GM12878 (cell line): Measurements from ENCODE around the gene TMED1. TPM values are rescaled to one million over a fixed set of nuclear protein-coding genes. Genes with fewer than 3 reads are reported as not detected.

Source experiments
- ATAC-seq: fragments of 200-7000 bp; cut with Tn5 transposase; 3 replicates; pipeline ENCODE4 v1.9.1; 2020; ENCODE audit warnings: mild to moderate bottlenecking, moderate library complexity
- BruUV-seq: library from RNA; stranded (reverse); fragments of 400-500 nt; replicated peaks from 2 replicates; lab custom pipeline; 2021; lab: Mats Ljungman, UMichigan
- CTCF ChIA-PET: fragments of 300-600 bp; sonication (Branson Sonifier 250); formaldehyde crosslinking; extraction: SDS; loops from one replicate; lab custom pipeline; 2021; ENCODE audit warnings: inconsistent platforms; lab: Yijun Ruan, JAX
- POLR2A ChIA-PET: fragments of 350-600 bp; formaldehyde crosslinking; extraction: SDS; loops from one replicate; lab custom pipeline; 2021; ENCODE audit warnings: inconsistent platforms; lab: Charles Lee
- RAD21 ChIA-PET: fragments of 300-600 bp; sonication (Branson Sonifier 250); formaldehyde crosslinking; loops from one replicate; lab custom pipeline; 2023; ENCODE audit warnings: antibody characterized with exemption; ENCODE audit not compliant: unreplicated experiment; lab: Charles Lee
- SMC1A ChIA-PET: fragments of 300-600 bp; sonication (Branson Sonifier 250); formaldehyde crosslinking; loops from one replicate; lab custom pipeline; 2023; ENCODE audit not compliant: unreplicated experiment, uncharacterized antibody; lab: Charles Lee
- DNase-seq: peaks from one replicate; pipeline ENCODE4 v3.0.0-alpha.2; 2011; ENCODE audit warnings: low read depth, low spot score
- FAIRE-seq: peaks from 3 replicates; lab custom pipeline; 2011; peaks lifted over from hg19 to GRCh38; lab: Jason Lieb, UNC
- H2AFZ ChIP-seq: 2 replicates; pipeline ENCODE4 v1.6.0; 2011; ENCODE audit warnings: low read depth, low read length, control low read depth; ENCODE audit not compliant: control insufficient read depth
- H3K27ac ChIP-seq: 2 replicates; pipeline ENCODE4 v1.5.1; 2011; ENCODE audit warnings: control low read depth; ENCODE audit not compliant: control insufficient read depth, insufficient read depth
- H3K27me3 ChIP-seq, 2 experiments: replicated peaks in 1 of 2; 2 replicates each; pipeline versions ENCODE4 v1.6.0 to v1.6.1; 2011; ENCODE audit warnings: low read length in 1 of 2; ENCODE audit not compliant: control insufficient read depth in 2 of 2, insufficient read depth in 2 of 2
- H3K36me3 ChIP-seq, 2 experiments: 2 replicates each; pipeline ENCODE4 v1.5.1; 2011; ENCODE audit warnings: low read length in 1 of 2; ENCODE audit not compliant: control insufficient read depth in 2 of 2, insufficient read depth in 2 of 2
- H3K4me1 ChIP-seq: 2 replicates; pipeline ENCODE4 v1.6.1; 2011; ENCODE audit warnings: mild to moderate bottlenecking, low read length, moderate library complexity, mixed read lengths; ENCODE audit not compliant: control insufficient read depth, insufficient read depth
- H3K4me2 ChIP-seq: 2 replicates; pipeline ENCODE4 v1.6.0; 2011; ENCODE audit warnings: control low read depth; ENCODE audit not compliant: control insufficient read depth, insufficient read depth
- H3K4me3 ChIP-seq: fragments of 200-600 bp; sonication (generic); 2 replicates; pipeline ENCODE4 v1.5.1; 2016
- H3K79me2 ChIP-seq: 2 replicates; pipeline ENCODE4 v1.6.0; 2011; ENCODE audit warnings: low read length; ENCODE audit not compliant: control insufficient read depth, insufficient read depth
- H3K9ac ChIP-seq: 2 replicates; pipeline ENCODE4 v1.8.0; 2011; ENCODE audit warnings: low read length, control low read depth, mixed read lengths; ENCODE audit not compliant: control insufficient read depth, insufficient read depth
- H3K9me3 ChIP-seq: replicated peaks from 3 replicates; pipeline ENCODE4 v1.5.1; 2011; ENCODE audit warnings: mild to moderate bottlenecking, low read length; ENCODE audit not compliant: control insufficient read depth, insufficient read depth
- H4K20me1 ChIP-seq: 2 replicates; pipeline ENCODE4 v1.6.0; 2011; ENCODE audit not compliant: control insufficient read depth, insufficient read depth
- ASH2L ChIP-seq: fragments of 300-600, 200-600 bp; sonication (generic); IDR thresholded peaks from 2 replicates; pipeline ENCODE4 v1.6.1; 2017; ENCODE audit warnings: low read depth, mild to moderate bottlenecking, borderline replicate concordance
- ELK1 ChIP-seq: IDR thresholded peaks from 2 replicates; pipeline ENCODE4 v1.6.1; 2012; ENCODE audit warnings: low read depth, low read length, improper control_type of control experiment
- FOXM1 ChIP-seq: IDR thresholded peaks from 2 replicates; pipeline ENCODE4 v1.6.1; 2012; ENCODE audit warnings: low read depth, mild to moderate bottlenecking, inconsistent platforms, low read length, moderate library complexity
- NBN ChIP-seq: fragments of 450-650 bp; IDR thresholded peaks from 2 replicates; pipeline ENCODE4 v1.6.1; 2016
- NFXL1 ChIP-seq: fragments of 450-650 bp; IDR thresholded peaks from 2 replicates; pipeline ENCODE4 v1.6.1; 2017; ENCODE audit warnings: antibody characterized with exemption, mild to moderate bottlenecking, borderline replicate concordance
- PAX8 ChIP-seq: fragments of 450-650 bp; IDR thresholded peaks from 2 replicates; pipeline ENCODE4 v1.6.1; 2017; ENCODE audit warnings: mild to moderate bottlenecking, moderate library complexity
- STAT1 ChIP-seq: fragments of 450-650 bp; conservative IDR thresholded peaks from 2 replicates; pipeline ENCODE4 v1.6.1; 2014; ENCODE audit warnings: antibody characterized with exemption, mild to moderate bottlenecking
- TAF1 ChIP-seq: IDR thresholded peaks from 2 replicates; pipeline ENCODE4 v1.6.1; 2011; ENCODE audit warnings: mild to moderate bottlenecking, low read depth, low read length, borderline replicate concordance
- ZBTB40 ChIP-seq: fragments of 450-650 bp; IDR thresholded peaks from 2 replicates; pipeline ENCODE4 v1.6.1; 2016; ENCODE audit warnings: mild to moderate bottlenecking, moderate library complexity, borderline replicate concordance
- ZZZ3 ChIP-seq: IDR thresholded peaks from 2 replicates; pipeline ENCODE4 v1.6.1; 2011; ENCODE audit warnings: low read depth; ENCODE audit not compliant: control insufficient read depth, insufficient read length
- WGBS: methylation state at CpG from one replicate; pipeline ENCODE4 v1.1.6; 2016; ENCODE audit warnings: low lambda C conversion rate; ENCODE audit not compliant: insufficient replicate concordance, insufficient coverage; ENCODE audit errors: missing lambda C conversion rate; 5-methylcytosine and 5-hydroxymethylcytosine counted together
- in situ Hi-C: fragments of 300-500 bp; cut with MboI; formaldehyde crosslinking; loops from 9 replicates; pipeline ENCODE4 v1.14.3; 2018; ENCODE audit warnings: mixed read lengths
- intact Hi-C: fragments of 100-400 bp; cut with micrococcal nuclease; formaldehyde crosslinking; loops from one replicate; pipeline ENCODE4 v1.14.2; 2022; ENCODE audit not compliant: unreplicated experiment
- polyA plus RNA-seq, 11 experiments: library from polyadenylated mRNA; depleted of rRNA in 4 of 11; unstranded in 6 of 11; stranded (reverse) in 5 of 11; fragments of >200 nt; fragmentation: Nextera tagmentation in 4 of 11; fragmentation: Illumina TruSeq in 1 of 11; extraction: Ambion mirVana in 4 of 11; extraction: Trizol in 1 of 11; gene quantifications; 1 replicate in 1 of 11; 2 replicates in 10 of 11; pipeline versions ENCODE4 v1.2.1 to v1.2.3, GENCODE V29; 2011 to 2016; ENCODE audit warnings: inconsistent platforms in 2 of 11, missing spikeins in 2 of 11, low read depth in 1 of 11
- total RNA-seq, 4 experiments: library from RNA; depleted of rRNA in 3 of 4; stranded (reverse); fragments of >200 nt in 3 of 4; fragmentation: Illumina TruSeq in 1 of 4; extraction: Trizol in 1 of 4; gene quantifications; 2 replicates each; pipeline versions ENCODE4 v1.2.1 to v1.2.3, GENCODE V29; 2013 to 2021
- TF ChIP-seq, protein P1 (sequence below): IDR thresholded peaks from 2 replicates; pipeline ENCODE4 v1.6.1; 2011; ENCODE audit warnings: low read depth, low read length, improper control_type of control experiment, borderline replicate concordance

TMED1 gene
- total and polyA plus RNA-seq, 10 of the 15 experiments (the other 5 are each of a cell fraction or from before 2014, with no cell fraction given): 0.60 to 23.1 (median 12.3) TPM

- over 99% methylated on average over 6 of the region's 6 CpGs for WGBS
- H3K9me3 ChIP-seq: no peaks in the 10 kb centered on the region
- no peak overlapping the region for H3K4me2 ChIP-seq
- no peak overlapping the region for H3K27ac ChIP-seq
- CTCF ChIA-PET: interaction anchor here (3.2 kb wide), 1 partner anchor 110 kb away, joined by 9 read pairs; the partner anchor contains the start of gene DNM2
- no peaks in the 10 kb centered on the region for H3K4me1 ChIP-seq
- no peaks in the 10 kb centered on the region for H3K27me3 ChIP-seq
- H4K20me1 ChIP-seq: no peaks in the 10 kb centered on the region
- DNase-seq: no peak
- TF ChIP-seq PAX8 (no peak), ZZZ3 (no peak)
- TF ChIP-seq, all 136 proteins: peak for 0
- POLR2A ChIA-PET: no interaction called here
- Histone ChIP-seq H3K4me3 (no peak overlapping the region), H3K36me3 (peaks cover 7 to 17% of the 10 kb centered on the region in 2 experiments; a peak in 3 of 4 replicates), H2AFZ (no peak overlapping the region), H3K79me2 (no peaks in the 10 kb centered on the region), H3K9ac (no peak overlapping the region)
- SMC1A ChIA-PET: interaction anchor here (1.0 to 1.3 kb wide), 3 partner anchors 9 to 109 kb away, joined by 3 to 4 read pairs (median 3); partner anchors contain the start of genes DNM2 and TMED1
- intact Hi-C loops (no loop called here), in situ Hi-C loops (no loop called here)
- ATAC-seq (no peak), FAIRE-seq (no peak)
- no TSS peak for BruUV-seq
- RAD21 ChIA-PET: no interaction called here
Measured at GRCh38 chr19:10826846-10827245, 9.2 kb downstream of the TMED1 start.

DNA sequence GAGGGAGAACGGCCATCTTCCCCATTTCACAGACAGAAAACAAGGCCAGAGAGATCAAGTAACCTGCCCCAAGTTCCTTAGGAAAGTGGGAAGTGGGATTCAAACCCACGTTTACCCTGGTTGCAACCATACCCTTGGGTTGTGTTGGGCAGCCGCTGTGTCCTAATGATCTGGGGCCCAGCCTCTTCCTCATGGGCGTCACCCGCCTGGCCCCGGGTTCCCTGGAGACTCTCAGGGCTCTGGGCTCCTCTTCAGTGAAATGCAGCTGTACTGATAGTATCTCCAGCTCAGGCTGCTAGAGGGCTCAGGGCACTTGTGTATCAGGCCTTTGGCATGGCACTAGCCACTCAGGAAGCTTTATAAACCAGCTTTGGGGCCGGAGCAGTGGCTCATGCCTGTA lies 9.8 kb downstream of the TMED1 start:
- ChIA-PET POLR2A (no interaction called here), RAD21 (interaction anchor here (1.6 kb wide), 1 partner anchor 124 kb away, joined by 3 read pairs; no protein-coding TSS in a partner anchor), SMC1A (interaction anchor here (0.6 kb wide), 1 partner anchor 454 kb away, joined by 3 read pairs; no protein-coding TSS in a partner anchor), CTCF (interaction anchor here (3.2 kb wide), 1 partner anchor 109 kb away, joined by 9 read pairs; the partner anchor contains the start of gene DNM2)
- in situ Hi-C loops: no loop called here
- ATAC-seq (no peak), FAIRE-seq (no peak), DNase-seq (no peak)
- no peaks in the 10 kb centered on the region for H4K20me1 ChIP-seq
- intact Hi-C loops: no loop called here
- H3K27me3 ChIP-seq: no peaks in the 10 kb centered on the region
- H3K36me3 ChIP-seq: peaks cover 7 to 19% of the 10 kb centered on the region in 2 experiments; a peak in 3 of 4 replicates
- H3K9ac ChIP-seq: no peak overlapping the region
- H3K4me1 ChIP-seq: no peaks in the 10 kb centered on the region
- no peaks in the 10 kb centered on the region for H3K79me2 ChIP-seq
- no peak overlapping the region for H2AFZ ChIP-seq
- WGBS: 90% methylated on average over 7 of the region's 7 CpGs
- no TSS peak for BruUV-seq
- no peak overlapping the region for H3K4me2 ChIP-seq
- H3K9me3 ChIP-seq: no peaks in the 10 kb centered on the region
- no peak overlapping the region for H3K27ac ChIP-seq
- H3K4me3 ChIP-seq: no peak overlapping the region
- no peak for TF ChIP-seq NBN
- TF ChIP-seq ASH2L: no peak
- TF ChIP-seq NFXL1: no peak
- TF ChIP-seq, protein P1, sequence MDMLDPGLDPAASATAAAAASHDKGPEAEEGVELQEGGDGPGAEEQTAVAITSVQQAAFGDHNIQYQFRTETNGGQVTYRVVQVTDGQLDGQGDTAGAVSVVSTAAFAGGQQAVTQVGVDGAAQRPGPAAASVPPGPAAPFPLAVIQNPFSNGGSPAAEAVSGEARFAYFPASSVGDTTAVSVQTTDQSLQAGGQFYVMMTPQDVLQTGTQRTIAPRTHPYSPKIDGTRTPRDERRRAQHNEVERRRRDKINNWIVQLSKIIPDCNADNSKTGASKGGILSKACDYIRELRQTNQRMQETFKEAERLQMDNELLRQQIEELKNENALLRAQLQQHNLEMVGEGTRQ: no peak
- TF ChIP-seq STAT1: no peak
- TF ChIP-seq TAF1: no peak
- TF ChIP-seq FOXM1: no peak
- no peak for TF ChIP-seq ZBTB40
- TF ChIP-seq ELK1: no peak
